ENCODE measurements around the gene MALT1.

GRCh38 chr18:58748899-58749595, 77.8 kb downstream of the MALT1 start:
- TF ChIP-seq POLR2AphosphoS5 (IDR thresholded peaks at IDR 0.05; ENCODE audit: low read depth, low read length) (no peak), REST (IDR thresholded peaks at IDR 0.05; ENCODE audit: insufficient read depth in 1 of 2, low read depth in 2 of 2, low read length in 2 of 2) (no peak), TAF1 (IDR thresholded peaks at IDR 0.05; ENCODE audit: borderline replicate concordance, insufficient read depth, low read length) (no peak), SIN3A (IDR thresholded peaks at IDR 0.05; ENCODE audit: borderline replicate concordance, insufficient read depth, low read length) (no peak)
